GM21367 (cell line): ENCODE measurements around the gene FUBP1.
A peak's percentile ranks its signal among the peaks of the same experiment; 100 is the strongest.
"Not testable (repeated sequence)": the region's sequence is repeated elsewhere in the genome, so short reads cannot be mapped to it uniquely, and the experiment has no call there.

ENCODE experiments used
- ATAC-seq: cut with Tn5 transposase; IDR thresholded peaks from one replicate; pipeline ENCODE4 v1.9.1; 2021; ENCODE audit not compliant: unreplicated experiment

FUBP1 gene

GRCh38 chr1:77978969-77979876 lies at the start of gene FUBP1:
FUBP1 (minus strand) TSS chr1:77979072; CDS start chr1:77979004, 68 bp downstream.
- peak; percentile 71 for ATAC-seq

- ATAC-seq: not testable (repeated sequence)
These were observed 42.3 kb upstream of the FUBP1 start for GRCh38 chr1:78021134-78021533.

GRCh38 chr1:78019024-78019423 lies 40.2 kb upstream of the FUBP1 start:
- ATAC-seq: no peak

GRCh38 chr1:78015148-78015547 lies 36.3 kb upstream of the FUBP1 start:
- ATAC-seq: no peak

- no peak for ATAC-seq
These were observed 32.2 kb upstream of the FUBP1 start for GRCh38 chr1:78011050-78011449.

- ATAC-seq: no peak
These were observed 31.0 kb upstream of the FUBP1 start for GRCh38 chr1:78009836-78010235.

- no peak for ATAC-seq
These were observed 30.4 kb upstream of the FUBP1 start for GRCh38 chr1:78009276-78009675.

GRCh38 chr1:78007677-78008341 lies 28.9 kb upstream of the FUBP1 start:
- ATAC-seq: no peak

GRCh38 chr1:78006521-78006920 lies 27.6 kb upstream of the FUBP1 start:
- ATAC-seq: no peak

GRCh38 chr1:78005755-78006154 lies 26.9 kb upstream of the FUBP1 start:
- no peak for ATAC-seq

- no peak for ATAC-seq
These were observed 26.5 kb upstream of the FUBP1 start for GRCh38 chr1:78005448-78005722.

- peak; percentile 98 for ATAC-seq
These were observed 26.0 kb upstream of the FUBP1 start, which contains the start of gene DNAJB4 for GRCh38 chr1:78004719-78005447. DNAJB4 (plus strand) TSS chr1:78004939; CDS start chr1:78005111, 172 bp downstream.

GRCh38 chr1:78003882-78004718 lies 25.2 kb upstream of the FUBP1 start:
- peak; percentile 45 for ATAC-seq

- ATAC-seq: no peak
These were observed 24.3 kb upstream of the FUBP1 start for GRCh38 chr1:78003070-78003746.

GRCh38 chr1:78000536-78000935 lies 21.7 kb upstream of the FUBP1 start:
- not testable (repeated sequence) for ATAC-seq

- no peak for ATAC-seq
These were observed 17.9 kb upstream of the FUBP1 start for GRCh38 chr1:77996734-77997133.

GRCh38 chr1:77994117-77994705 lies 15.3 kb upstream of the FUBP1 start:
- ATAC-seq: no peak

GRCh38 chr1:77991638-77992037 lies 12.8 kb upstream of the FUBP1 start:
- no peak for ATAC-seq

- no peak for ATAC-seq
These were observed 11.8 kb upstream of the FUBP1 start for GRCh38 chr1:77990629-77991204.
